H1 (cell line): ENCODE measurements around the gene MBOAT1. TPM values are rescaled to one million over a fixed set of nuclear protein-coding genes. Genes with fewer than 3 reads are reported as not detected.

Experiments
- BACH1 ChIP-seq: IDR thresholded peaks from 2 replicates; pipeline ENCODE4 v1.6.1; 2012; ENCODE audit warnings: low read length, improper control_type of control experiment
- CEBPB ChIP-seq: IDR thresholded peaks from 2 replicates; pipeline ENCODE4 v1.6.1; 2012; ENCODE audit warnings: low read depth, low read length
- EP300 ChIP-seq, 2 experiments: IDR thresholded peaks; 1 replicate in 1 of 2; 2 replicates in 1 of 2; pipeline ENCODE4 v1.6.1; 2011 to 2012; ENCODE audit warnings: low read depth in 2 of 2, low read length in 2 of 2, mild to moderate bottlenecking in 2 of 2, borderline replicate concordance in 1 of 2, inconsistent platforms in 1 of 2, moderate library complexity in 1 of 2
- FOSL1 ChIP-seq: IDR thresholded peaks from 2 replicates; pipeline ENCODE4 v1.6.1; 2011; ENCODE audit warnings: mild to moderate bottlenecking, low read depth, low read length, moderate library complexity; ENCODE audit not compliant: insufficient read depth
- HDAC2 ChIP-seq, 2 experiments: fragments of 300-600 bp in 1 of 2; sonication (generic) in 1 of 2; IDR thresholded peaks; 2 replicates each; pipeline ENCODE4 v1.6.1; 2011 to 2012; ENCODE audit warnings: low read depth in 2 of 2, low read length in 2 of 2, mild to moderate bottlenecking in 2 of 2, moderate library complexity in 2 of 2, borderline replicate concordance in 1 of 2, inconsistent platforms in 1 of 2
- MAFK ChIP-seq: IDR thresholded peaks from 2 replicates; pipeline ENCODE4 v1.6.1; 2012; ENCODE audit warnings: low read depth, mild to moderate bottlenecking, improper control_type of control experiment, low read length
- POLR2A ChIP-seq, 2 experiments: IDR thresholded peaks; 1 replicate in 1 of 2; 2 replicates in 1 of 2; pipeline ENCODE4 v1.6.1; 2011; ENCODE audit warnings: low read depth in 2 of 2, low read length in 2 of 2, mild to moderate bottlenecking in 2 of 2; ENCODE audit errors: control extremely low read depth in 1 of 2
- POLR2AphosphoS5 ChIP-seq: IDR thresholded peaks from 2 replicates; pipeline ENCODE4 v1.6.1; 2011; ENCODE audit warnings: low read depth, low read length
- SP2 ChIP-seq: IDR thresholded peaks from 2 replicates; pipeline ENCODE4 v1.6.1; 2012; ENCODE audit warnings: mild to moderate bottlenecking, low read length, inconsistent platforms
- SRF ChIP-seq: IDR thresholded peaks from 2 replicates; pipeline ENCODE4 v1.6.1; 2011; ENCODE audit warnings: mild to moderate bottlenecking, low read depth, low read length, moderate library complexity
- TAF1 ChIP-seq: IDR thresholded peaks from 2 replicates; pipeline ENCODE4 v1.6.1; 2011; ENCODE audit warnings: mild to moderate bottlenecking, low read depth, low read length
- YY1 ChIP-seq: IDR thresholded peaks from 2 replicates; pipeline ENCODE4 v1.6.1; 2011; ENCODE audit warnings: low read depth, mild to moderate bottlenecking, low read length
- polyA plus RNA-seq, 7 experiments: library from polyadenylated mRNA; depleted of rRNA in 3 of 7; stranded (reverse) in 5 of 7; unstranded in 2 of 7; fragments of >200 nt in 5 of 7; fragments of 200-250 nt in 2 of 7; gene quantifications; 1 replicate in 5 of 7; 2 replicates in 1 of 7; 4 replicates in 1 of 7; pipeline versions ENCODE4 v1.2.1 to v1.2.3, GENCODE V29; 2011 to 2013; ENCODE audit warnings: missing spikeins in 2 of 7, mixed read lengths in 2 of 7
- total RNA-seq: library from RNA; stranded (reverse); fragmentation: NEBNext Ultra II Directional; extraction: Animal tissue kit (Norgen Biotek cat#: 25700); gene quantifications from 2 replicates; pipeline ENCODE4 v1.2.1, GENCODE V29; 2021
- TF ChIP-seq, protein P1 (sequence below), 3 experiments: IDR thresholded peaks; 1 replicate in 2 of 3; 2 replicates in 1 of 3; pipeline versions ENCODE4 v1.5.1 to v1.6.1; 2011; ENCODE audit warnings: low read length in 3 of 3, mild to moderate bottlenecking in 3 of 3, inconsistent platforms in 2 of 3, low read depth in 1 of 3, moderate library complexity in 1 of 3; ENCODE audit not compliant: insufficient read depth in 1 of 3; ENCODE audit errors: control extremely low read depth in 1 of 3

The MBOAT1 gene
- total and polyA plus RNA-seq, 2 of the 8 experiments (the other 6 are each of a cell fraction or from before 2014, with no cell fraction given): 4.9 to 19.5 TPM

DNA sequence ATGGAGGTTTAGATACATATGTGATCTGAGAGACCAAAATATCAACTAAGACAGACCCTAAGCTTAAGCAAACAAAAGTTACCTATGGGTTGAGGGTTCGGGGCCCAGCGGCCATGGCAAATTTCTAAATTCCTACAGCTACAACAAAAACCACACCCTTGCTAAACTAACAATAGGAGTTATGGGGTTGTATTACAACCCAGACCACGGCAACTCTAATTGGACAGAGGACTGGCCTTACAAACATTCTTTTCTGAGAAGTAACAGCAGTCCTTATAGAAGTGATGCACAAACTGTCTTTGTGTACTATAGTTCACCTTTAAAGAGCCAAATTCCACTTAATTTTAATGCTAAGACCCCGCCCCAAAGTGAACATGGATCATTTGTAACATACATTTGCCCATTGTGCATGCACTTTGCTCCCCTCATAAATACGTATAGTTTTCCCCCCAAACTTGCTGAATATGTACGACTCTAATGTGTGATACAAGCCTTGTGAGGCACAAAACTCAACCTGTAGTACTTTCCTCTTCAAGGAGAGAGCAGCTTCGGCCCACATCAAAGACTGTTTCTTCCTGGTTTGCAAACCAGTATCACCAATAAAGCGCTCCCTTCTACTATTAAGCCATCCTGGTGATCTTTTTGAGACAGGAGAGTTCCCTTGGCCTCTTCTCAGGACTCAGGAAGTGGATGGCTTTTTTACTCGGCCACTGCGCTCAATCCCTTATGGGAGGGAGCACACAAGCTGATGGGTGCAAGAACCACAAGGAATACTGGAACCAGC is 25.6 kb upstream of the MBOAT1 start (continued):
- TF ChIP-seq, protein P1, sequence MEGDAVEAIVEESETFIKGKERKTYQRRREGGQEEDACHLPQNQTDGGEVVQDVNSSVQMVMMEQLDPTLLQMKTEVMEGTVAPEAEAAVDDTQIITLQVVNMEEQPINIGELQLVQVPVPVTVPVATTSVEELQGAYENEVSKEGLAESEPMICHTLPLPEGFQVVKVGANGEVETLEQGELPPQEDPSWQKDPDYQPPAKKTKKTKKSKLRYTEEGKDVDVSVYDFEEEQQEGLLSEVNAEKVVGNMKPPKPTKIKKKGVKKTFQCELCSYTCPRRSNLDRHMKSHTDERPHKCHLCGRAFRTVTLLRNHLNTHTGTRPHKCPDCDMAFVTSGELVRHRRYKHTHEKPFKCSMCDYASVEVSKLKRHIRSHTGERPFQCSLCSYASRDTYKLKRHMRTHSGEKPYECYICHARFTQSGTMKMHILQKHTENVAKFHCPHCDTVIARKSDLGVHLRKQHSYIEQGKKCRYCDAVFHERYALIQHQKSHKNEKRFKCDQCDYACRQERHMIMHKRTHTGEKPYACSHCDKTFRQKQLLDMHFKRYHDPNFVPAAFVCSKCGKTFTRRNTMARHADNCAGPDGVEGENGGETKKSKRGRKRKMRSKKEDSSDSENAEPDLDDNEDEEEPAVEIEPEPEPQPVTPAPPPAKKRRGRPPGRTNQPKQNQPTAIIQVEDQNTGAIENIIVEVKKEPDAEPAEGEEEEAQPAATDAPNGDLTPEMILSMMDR (IDR thresholded peaks at IDR 0.05; ENCODE audit: control extremely low read depth in 1 of 3, insufficient read depth in 1 of 3, low read depth in 1 of 3, low read length in 3 of 3): no peak
- TF ChIP-seq YY1 (no peak), POLR2AphosphoS5 (no peak), MAFK (no peak), CEBPB (no peak), SRF (no peak), POLR2A (IDR thresholded peaks at IDR 0.05; ENCODE audit: control extremely low read depth in 1 of 2, low read depth in 2 of 2, low read length in 2 of 2) (no peak), HDAC2 (IDR thresholded peaks at IDR 0.05; ENCODE audit: borderline replicate concordance in 1 of 2, low read depth in 2 of 2, low read length in 2 of 2) (no peak), SP2 (no peak), TAF1 (no peak), BACH1 (no peak), FOSL1 (no peak), EP300 (IDR thresholded peaks at IDR 0.05; ENCODE audit: borderline replicate concordance in 1 of 2, low read depth in 2 of 2, low read length in 2 of 2) (no peak)
